CD4-positive, alpha-beta memory T cell (primary cell): ENCODE measurements around the gene C1R. TPM values are rescaled to one million over a fixed set of nuclear protein-coding genes. Genes with fewer than 3 reads are reported as not detected.

Experiments used
- CTCF ChIA-PET: fragments of 350-600 bp; sonication (Branson Sonifier 250); formaldehyde crosslinking; loops from one replicate; lab custom pipeline; 2021; ENCODE audit warnings: inconsistent platforms; ENCODE audit not compliant: partially characterized antibody; lab: Charles Lee
- POLR2A ChIA-PET: fragments of 350-600 bp; sonication (Branson Sonifier 250); formaldehyde crosslinking; loops from one replicate; lab custom pipeline; 2021; ENCODE audit not compliant: partially characterized antibody; lab: Charles Lee
- DNase-seq, 5 donors: peaks; one replicate each; pipeline versions ENCODE4 v3.0.0 to v3.0.0-alpha.2; 2020 to 2022; ENCODE audit warnings: mixed read lengths in 1 of 5
- H3K27ac ChIP-seq: one replicate; pipeline ENCODE4 v1.7.0; 2013; ENCODE audit warnings: low read depth, low read length
- H3K27me3 ChIP-seq: 2 replicates; pipeline ENCODE4 v1.7.0; 2013; ENCODE audit warnings: mild to moderate bottlenecking, low read length, moderate library complexity; ENCODE audit not compliant: insufficient read depth
- H3K36me3 ChIP-seq: 2 replicates; pipeline ENCODE4 v1.7.0; 2013; ENCODE audit warnings: mild to moderate bottlenecking, low read length, moderate library complexity; ENCODE audit not compliant: insufficient read depth
- H3K4me1 ChIP-seq: 2 replicates; pipeline ENCODE4 v1.7.0; 2013; ENCODE audit warnings: mild to moderate bottlenecking, low read length, moderate library complexity; ENCODE audit not compliant: insufficient read depth
- H3K4me3 ChIP-seq, 2 donors: one replicate each; pipeline ENCODE4 v1.7.0; 2013; ENCODE audit warnings: low read length in 2 of 2, mild to moderate bottlenecking in 1 of 2
- H3K9me3 ChIP-seq, 2 donors: one replicate each; pipeline ENCODE4 v1.7.0; 2013; ENCODE audit warnings: low read length in 2 of 2, control low read depth in 1 of 2; ENCODE audit not compliant: control insufficient read depth in 1 of 2
- H3K27ac Mint-ChIP-seq, 7 donors: one replicate each; pipeline ENCODE4 v1.8.0; 2020 to 2021; ENCODE audit warnings: mixed read lengths in 7 of 7, mild to moderate bottlenecking in 6 of 7, inconsistent platforms in 3 of 7, moderate library complexity in 3 of 7
- H3K27me3 Mint-ChIP-seq, 2 donors: one replicate each; pipeline ENCODE4 v1.8.0; 2020 to 2021; ENCODE audit warnings: mixed read lengths in 2 of 2
- H3K36me3 Mint-ChIP-seq, 2 donors: one replicate each; pipeline ENCODE4 v1.8.0; 2020 to 2021; ENCODE audit warnings: mixed read lengths in 2 of 2, inconsistent platforms in 1 of 2, mild to moderate bottlenecking in 1 of 2
- H3K4me1 Mint-ChIP-seq, 4 donors: one replicate each; pipeline ENCODE4 v1.8.0; 2020 to 2021; ENCODE audit warnings: mixed read lengths in 4 of 4, mild to moderate bottlenecking in 1 of 4
- H3K4me3 Mint-ChIP-seq, 8 donors: one replicate each; pipeline ENCODE4 v1.8.0; 2020 to 2021; ENCODE audit warnings: mixed read lengths in 8 of 8, mild to moderate bottlenecking in 7 of 8, moderate library complexity in 6 of 8, inconsistent platforms in 3 of 8
- H3K9me3 Mint-ChIP-seq, 8 donors: one replicate each; pipeline ENCODE4 v1.8.0; 2020 to 2021; ENCODE audit warnings: mixed read lengths in 8 of 8, mild to moderate bottlenecking in 5 of 8, inconsistent platforms in 3 of 8, moderate library complexity in 1 of 8
- intact Hi-C: fragments of 100-400 bp; cut with micrococcal nuclease; formaldehyde crosslinking; loops from one replicate; pipeline ENCODE4 v1.15.1; 2023
- polyA plus RNA-seq, 2 donors: library from polyadenylated mRNA; unstranded; fragments of 300-500 nt; fragmentation: Illumina TruSeq; gene quantifications; one replicate each; pipeline ENCODE4 v1.2.3, GENCODE V29; 2021
- total RNA-seq, 2 experiments: library from RNA; stranded (reverse); gene quantifications; one replicate each; pipeline ENCODE4 v1.2.3, GENCODE V29; 2021

The C1R gene
- total and polyA plus RNA-seq, 4 experiments from 2014 or later, result 0.44 to 2.3 (median 0.69) TPM

DNA sequence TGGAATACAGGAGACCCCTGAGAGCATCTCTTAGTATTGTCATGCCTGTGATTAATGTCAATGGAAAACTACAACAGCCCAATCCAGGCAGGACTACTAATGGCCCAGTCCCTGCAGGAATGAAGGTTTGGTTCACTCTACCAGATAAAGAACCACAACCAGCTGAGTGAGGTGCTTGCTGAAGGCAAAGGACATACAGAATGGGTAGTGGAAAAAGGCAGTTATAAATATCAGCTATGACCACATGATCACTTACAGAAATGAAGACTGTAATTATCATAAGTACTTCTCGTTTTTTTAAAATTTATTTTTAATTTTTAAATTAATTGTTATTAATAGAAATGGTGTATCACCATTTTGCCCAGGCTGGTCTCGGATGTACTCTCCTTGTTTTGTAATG lies 56.8 kb downstream of the C1R start:
- no peak overlapping the region for H3K4me3 Mint-ChIP-seq
- intact Hi-C loops, result no loop called here
- no peaks in the 10 kb centered on the region for H3K36me3 ChIP-seq
- H3K27me3 Mint-ChIP-seq, result no peaks in the 10 kb centered on the region
- no peaks in the 10 kb centered on the region for H3K27me3 ChIP-seq
- H3K9me3 Mint-ChIP-seq, result no peaks in the 10 kb centered on the region
- H3K4me3 ChIP-seq, result no peak overlapping the region
- H3K4me1 Mint-ChIP-seq, result no peaks in the 10 kb centered on the region
- no peak overlapping the region for H3K27ac ChIP-seq
- ChIA-PET POLR2A (no interaction called here), CTCF (no interaction called here)
- no peak overlapping the region for H3K27ac Mint-ChIP-seq
- DNase-seq, result no peak
- H3K36me3 Mint-ChIP-seq, result no peaks in the 10 kb centered on the region
- H3K4me1 ChIP-seq, result no peaks in the 10 kb centered on the region
- H3K9me3 ChIP-seq, result no peaks in the 10 kb centered on the region

DNA sequence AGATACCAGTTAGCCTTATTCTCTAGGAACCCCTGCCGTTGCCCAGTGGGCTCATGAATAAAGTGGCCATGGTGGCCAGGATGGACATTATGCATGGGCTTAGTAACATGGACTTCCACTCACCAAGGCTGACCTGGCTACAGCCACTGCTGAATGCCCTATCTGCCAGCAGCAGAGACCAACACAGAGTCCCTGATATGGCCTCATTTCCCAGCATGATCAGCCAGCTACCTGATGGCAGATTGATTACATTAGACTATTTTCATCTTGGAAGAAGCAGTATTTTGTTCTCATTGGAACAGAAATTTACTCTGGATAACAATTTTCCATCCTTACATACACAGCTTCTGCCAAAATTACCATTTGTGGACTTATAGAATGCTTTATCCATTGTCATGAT lies 57.8 kb downstream of the C1R start:
- Mint-ChIP-seq H3K4me3 (no peak overlapping the region), H3K4me1 (no peaks in the 10 kb centered on the region), H3K36me3 (no peaks in the 10 kb centered on the region), H3K27me3 (no peaks in the 10 kb centered on the region), H3K9me3 (no peaks in the 10 kb centered on the region), H3K27ac (no peak overlapping the region)
- H3K9me3 ChIP-seq, result no peaks in the 10 kb centered on the region
- ChIA-PET POLR2A (no interaction called here), CTCF (interaction anchor here (1.9 kb wide), 1 partner anchor 12 kb away, joined by 5 read pairs; no protein-coding TSS in a partner anchor)
- no peak overlapping the region for H3K27ac ChIP-seq
- intact Hi-C loops, result no loop called here
- H3K36me3 ChIP-seq, result no peaks in the 10 kb centered on the region
- no peaks in the 10 kb centered on the region for H3K4me1 ChIP-seq
- H3K4me3 ChIP-seq, result no peak overlapping the region
- no peaks in the 10 kb centered on the region for H3K27me3 ChIP-seq
- DNase-seq, result no peak

DNA sequence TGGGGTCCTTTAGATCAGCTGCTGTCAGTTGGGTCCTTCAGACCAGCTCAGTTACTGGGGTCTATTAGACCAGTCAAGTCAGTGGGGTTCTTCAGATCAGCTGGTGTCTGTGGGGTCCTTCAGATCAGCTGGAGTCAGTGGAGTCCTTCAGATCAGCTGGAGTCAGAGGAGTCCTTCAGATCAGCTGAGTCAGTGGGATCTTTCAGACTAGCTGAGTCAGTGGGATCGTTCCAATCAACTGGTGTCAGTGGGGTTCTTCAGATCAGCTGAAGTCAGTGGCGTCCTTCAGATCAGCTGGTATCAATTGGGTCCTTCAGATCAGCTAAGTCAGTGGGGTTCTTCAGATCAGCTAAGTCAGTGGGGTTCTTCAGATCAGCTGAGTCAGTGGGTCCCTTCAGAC lies 59.3 kb downstream of the C1R start:
- ChIA-PET POLR2A (no interaction called here), CTCF (interaction anchor here (1.2 to 1.9 kb wide), 6 partner anchors 11 to 109 kb away, joined by 3 to 6 read pairs (median 4); partner anchors contain the start of genes C1RL and LPCAT3)
- H3K9me3 ChIP-seq, result no peaks in the 10 kb centered on the region
- intact Hi-C loops, result no loop called here
- Mint-ChIP-seq H3K36me3 (no peaks in the 10 kb centered on the region), H3K4me1 (no peaks in the 10 kb centered on the region), H3K9me3 (no peaks in the 10 kb centered on the region), H3K4me3 (no peak overlapping the region), H3K27ac (no peak overlapping the region), H3K27me3 (no peaks in the 10 kb centered on the region)
- H3K4me3 ChIP-seq, result no peak overlapping the region
- no peak for DNase-seq
- no peaks in the 10 kb centered on the region for H3K27me3 ChIP-seq
- no peak overlapping the region for H3K27ac ChIP-seq
- H3K4me1 ChIP-seq, result no peaks in the 10 kb centered on the region
- no peaks in the 10 kb centered on the region for H3K36me3 ChIP-seq

DNA sequence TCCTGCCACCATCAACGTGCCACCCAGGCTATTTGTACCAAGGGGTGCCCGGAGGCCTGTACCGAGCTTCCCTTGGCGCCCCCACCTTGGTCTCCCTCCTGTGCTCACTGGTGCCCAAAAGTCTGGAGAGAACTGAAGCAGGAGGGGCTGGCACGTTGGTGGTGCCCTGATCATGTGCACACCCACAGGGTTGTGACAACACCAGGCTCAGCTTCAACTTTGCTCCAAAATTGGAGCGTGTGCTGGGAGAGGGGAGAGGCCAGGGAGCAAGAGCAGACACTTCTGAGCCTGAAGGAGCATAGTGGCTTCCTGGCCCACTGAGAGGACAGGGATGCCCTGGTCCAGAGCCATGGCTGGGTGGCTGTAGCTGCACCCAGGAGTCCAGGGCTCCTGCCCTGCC lies 60.9 kb downstream of the C1R start:
- no peaks in the 10 kb centered on the region for H3K9me3 Mint-ChIP-seq
- POLR2A ChIA-PET, result no interaction called here

More for the DNA sequence above, 60.9 kb downstream of the C1R start:
- Mint-ChIP-seq H3K4me1 (no peaks in the 10 kb centered on the region), H3K36me3 (no peaks in the 10 kb centered on the region), H3K4me3 (no peak overlapping the region), H3K27me3 (no peaks in the 10 kb centered on the region), H3K27ac (no peak overlapping the region)
- H3K9me3 ChIP-seq, result no peaks in the 10 kb centered on the region
- H3K4me1 ChIP-seq, result no peaks in the 10 kb centered on the region
- no peak overlapping the region for H3K4me3 ChIP-seq
- intact Hi-C loops, result no loop called here
- H3K27ac ChIP-seq, result no peak overlapping the region
- H3K36me3 ChIP-seq, result no peaks in the 10 kb centered on the region
- CTCF ChIA-PET, result interaction anchor here (1.3 kb wide), 1 partner anchor 13 kb away, joined by 3 read pairs; the partner anchor contains the start of gene LPCAT3
- H3K27me3 ChIP-seq, result no peaks in the 10 kb centered on the region
- DNase-seq, result no peak

Other genes starting within 250 kb of the C1R start
- 1 to 10 TPM; 1.3 to 2.0 TPM for gene CDCA3, start 241.2 kb downstream of the C1R start, total RNA-seq
- gene CDCA3, start 241.2 kb downstream of the C1R start, polyA plus RNA-seq, result under 1 TPM; 0.09 to 0.39 TPM
- gene USP5, start 240.3 kb downstream of the C1R start, total RNA-seq, result 10 to 100 TPM; 65.2 to 69.3 TPM
- gene USP5, start 240.3 kb downstream of the C1R start, polyA plus RNA-seq, result 10 to 100 TPM; 53.9 to 73.0 TPM
- 100 to 1,000 TPM; 155 to 164 TPM for gene TPI1, start 224.9 kb downstream of the C1R start, total RNA-seq
- gene TPI1, start 224.9 kb downstream of the C1R start, polyA plus RNA-seq, result 100 to 1,000 TPM; 572 to 777 TPM
- 10 to 100 TPM; 19.8 to 21.9 TPM for gene SPSB2, start 219.1 kb downstream of the C1R start, total RNA-seq
- gene SPSB2, start 219.1 kb downstream of the C1R start, polyA plus RNA-seq, result 10 to 100 TPM; 16.6 to 25.5 TPM
- 1 to 10 TPM; 8.3 to 9.1 TPM for gene LRRC23, start 187.6 kb downstream of the C1R start, total RNA-seq
- 1 to 10 TPM; 4.1 to 4.2 TPM for gene LRRC23, start 187.6 kb downstream of the C1R start, polyA plus RNA-seq
- gene ENO2, start 177.9 kb downstream of the C1R start, total RNA-seq, result 100 to 1,000 TPM; 187 to 190 TPM
- gene ENO2, start 177.9 kb downstream of the C1R start, polyA plus RNA-seq, result 10 to 100 TPM; 28.4 to 35.8 TPM
- 10 to 100 TPM; 32.2 to 33.0 TPM for gene ATN1, start 164.5 kb downstream of the C1R start, total RNA-seq
- gene ATN1, start 164.5 kb downstream of the C1R start, polyA plus RNA-seq, result 1 to 10 TPM in 1 of 2 donors, under 1 TPM in 1; 0.16 to 1.1 TPM
- not detected for gene RNU7-1, start 148.6 kb downstream of the C1R start, total RNA-seq
- gene RNU7-1, start 148.6 kb downstream of the C1R start, polyA plus RNA-seq, result not detected
- 100 to 1,000 TPM; 423 to 425 TPM for gene C12orf57, start 148.4 kb downstream of the C1R start, total RNA-seq
- 100 to 1,000 TPM; 155 to 244 TPM for gene C12orf57, start 148.4 kb downstream of the C1R start, polyA plus RNA-seq
- 100 to 1,000 TPM; 189 to 199 TPM for gene PTPN6, start 141.1 kb downstream of the C1R start, total RNA-seq
- gene PTPN6, start 141.1 kb downstream of the C1R start, polyA plus RNA-seq, result 100 to 1,000 TPM; 126 to 325 TPM
- gene PHB2, start 121.8 kb downstream of the C1R start, total RNA-seq, result 100 to 1,000 TPM; 142 to 148 TPM
- gene PHB2, start 121.8 kb downstream of the C1R start, polyA plus RNA-seq, result 100 to 1,000 TPM; 102 to 114 TPM
- 10 to 100 TPM; 68.6 to 70.8 TPM for gene EMG1, start 121.5 kb downstream of the C1R start, total RNA-seq
- 10 to 100 TPM; 68.8 to 69.8 TPM for gene EMG1, start 121.5 kb downstream of the C1R start, polyA plus RNA-seq
- 10 to 100 TPM; 18.3 to 21.6 TPM for gene LPCAT3, start 74.0 kb downstream of the C1R start, total RNA-seq
- 10 to 100 TPM; 25.3 to 33.8 TPM for gene LPCAT3, start 74.0 kb downstream of the C1R start, polyA plus RNA-seq
- gene C1S, start 31.7 kb downstream of the C1R start, total RNA-seq, result 1 to 10 TPM; 1.3 to 2.6 TPM
- not detected for gene C1S, start 31.7 kb downstream of the C1R start, polyA plus RNA-seq
- 10 to 100 TPM; 30.7 to 33.6 TPM for gene C1RL, start 16.8 kb upstream of the C1R start, total RNA-seq
- 1 to 10 TPM; 4.9 to 9.6 TPM for gene C1RL, start 16.8 kb upstream of the C1R start, polyA plus RNA-seq
- 1 to 10 TPM; 1.2 to 1.3 TPM for gene RBP5, start 36.4 kb upstream of the C1R start, total RNA-seq
- gene RBP5, start 36.4 kb upstream of the C1R start, polyA plus RNA-seq, result not detected
- 10 to 100 TPM; 50.7 to 58.5 TPM for gene CLSTN3, start 37.9 kb upstream of the C1R start, total RNA-seq
- gene CLSTN3, start 37.9 kb upstream of the C1R start, polyA plus RNA-seq, result 1 to 10 TPM; 6.7 to 7.5 TPM
- 10 to 100 TPM; 27.7 to 28.9 TPM for gene PEX5, start 97.2 kb upstream of the C1R start, total RNA-seq
- gene PEX5, start 97.2 kb upstream of the C1R start, polyA plus RNA-seq, result 10 to 100 TPM; 10.8 to 15.2 TPM
- not detected for gene ACSM4, start 211.6 kb upstream of the C1R start, total RNA-seq
- gene ACSM4, start 211.6 kb upstream of the C1R start, polyA plus RNA-seq, result not detected